Measurements from ENCODE around the gene TCP11L2. TPM values are rescaled to one million over a fixed set of nuclear protein-coding genes. Genes with fewer than 3 reads are reported as not detected.

TCP11L2 gene
- polyA plus RNA-seq, 2 donors: 10.6 to 19.4 TPM

DNA sequence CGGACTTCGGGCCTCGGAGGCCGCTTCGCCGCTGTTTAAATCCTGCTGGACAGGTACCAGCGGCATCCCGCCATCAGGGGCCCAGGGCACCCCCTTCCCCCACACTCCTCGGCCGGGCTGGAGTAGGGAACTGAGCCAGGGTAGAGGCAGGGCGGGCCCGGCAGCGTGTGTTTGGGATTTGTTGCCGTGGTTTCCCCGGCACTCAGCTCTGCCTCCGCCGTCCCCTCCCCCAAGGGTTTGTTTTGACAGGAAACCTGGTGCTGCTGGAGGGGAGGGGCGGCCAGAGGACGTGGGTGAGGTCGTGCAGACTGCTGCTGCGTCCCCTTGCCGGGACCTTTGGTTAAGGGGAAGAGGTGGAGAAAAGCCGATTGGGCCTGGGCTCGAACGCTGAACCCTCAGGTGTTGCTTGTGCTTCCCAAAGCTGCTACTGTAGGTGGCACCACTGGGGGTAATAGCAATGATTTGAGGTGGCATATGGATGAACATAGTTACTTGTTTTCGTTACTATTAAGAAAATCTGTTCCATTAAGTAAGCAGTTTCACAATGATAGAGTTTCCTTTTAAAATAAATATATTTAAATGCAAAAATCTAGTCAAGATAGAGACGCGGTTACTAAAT is 778 bp downstream of the TCP11L2 start:
- Histone ChIP-seq H3K9me3 (ENCODE audit: control insufficient read depth in 2 of 2, insufficient read depth in 1 of 2, low read depth in 1 of 2, low read length in 1 of 2) (no peaks in the 10 kb centered on the region), H3K36me3 (ENCODE audit: control insufficient read depth in 2 of 2, insufficient read depth in 2 of 2, low read length in 1 of 2) (no peaks in the 10 kb centered on the region), H3K27me3 (ENCODE audit: control insufficient read depth in 1 of 2, insufficient read depth in 2 of 2, low read length in 2 of 2) (no peaks in the 10 kb centered on the region), H3K4me1 (ENCODE audit: control insufficient read depth in 2 of 2, insufficient read depth in 2 of 2, low read length in 1 of 2) (peaks cover 0 to 12% of the 10 kb centered on the region in 2 donors), H3K27ac (ENCODE audit: low read depth in 2 of 2, low read length in 1 of 2) (peak overlapping the region; percentile 98 to 99), H3K4me3 (ENCODE audit: low read depth in 1 of 2, low read length in 2 of 2) (peak overlapping the region; percentile 99)
- WGBS, 2 donors: 2 to 3% methylated on average over 28 of the region's 28 CpGs

DNA sequence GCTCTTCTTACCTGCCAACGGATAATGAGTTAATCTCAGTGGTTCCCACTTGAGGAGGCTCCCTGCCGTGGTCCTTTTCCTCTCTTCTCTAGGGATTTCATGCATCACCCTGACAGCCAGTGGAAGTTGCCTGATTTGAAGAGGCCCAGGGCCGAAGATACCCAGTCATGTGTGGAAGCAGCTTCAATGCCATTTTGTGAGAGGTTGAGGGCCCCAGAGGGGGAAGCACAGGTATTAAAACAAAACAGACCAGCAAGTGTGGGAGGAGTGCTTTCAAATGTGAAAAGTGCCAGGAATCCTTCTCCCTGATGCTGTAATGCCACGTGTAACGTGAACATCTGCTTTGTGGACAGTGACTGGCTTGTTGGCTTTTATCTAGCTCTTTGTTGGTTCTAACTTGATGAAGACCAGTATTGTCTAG is 1.5 kb downstream of the TCP11L2 start:
- H3K27ac ChIP-seq (ENCODE audit: low read depth in 2 of 2, low read length in 1 of 2): peak overlapping the region; percentile 43 to 79
- peak overlapping the region; percentile 42 to 99 for H3K4me3 ChIP-seq (ENCODE audit: low read depth in 1 of 2, low read length in 2 of 2)
- no peaks in the 10 kb centered on the region for H3K27me3 ChIP-seq (ENCODE audit: control insufficient read depth in 1 of 2, insufficient read depth in 2 of 2, low read length in 2 of 2)
- H3K9me3 ChIP-seq (ENCODE audit: control insufficient read depth in 2 of 2, insufficient read depth in 1 of 2, low read depth in 1 of 2, low read length in 1 of 2): no peaks in the 10 kb centered on the region
- WGBS, 2 donors: 37 to 40% methylated on average over 5 of the region's 5 CpGs
- H3K36me3 ChIP-seq (ENCODE audit: control insufficient read depth in 2 of 2, insufficient read depth in 2 of 2, low read length in 1 of 2): no peaks in the 10 kb centered on the region
- H3K4me1 ChIP-seq (ENCODE audit: control insufficient read depth in 2 of 2, insufficient read depth in 2 of 2, low read length in 1 of 2): peaks cover 0 to 12% of the 10 kb centered on the region in 2 donors

DNA sequence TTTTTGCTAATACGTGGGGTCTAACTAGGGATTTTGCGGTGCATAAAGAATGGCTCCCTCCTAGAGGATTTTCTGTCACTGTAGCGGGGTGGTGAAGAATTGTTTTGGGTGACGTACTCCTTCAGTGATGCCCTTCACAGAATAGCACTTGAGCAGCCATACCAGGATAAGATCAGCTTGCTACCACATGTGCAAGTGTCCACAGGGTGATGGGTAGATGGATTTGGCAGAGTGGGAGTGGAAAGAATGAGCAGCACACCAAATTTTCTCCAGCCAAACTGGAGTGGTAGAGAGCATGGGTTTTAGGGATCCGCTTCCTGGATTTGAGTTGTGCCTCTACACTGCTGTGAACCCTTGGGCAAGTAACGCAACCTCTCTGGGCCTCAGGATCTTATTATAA is 2.3 kb downstream of the TCP11L2 start:
- WGBS, 2 donors: 92 to 94% methylated on average over 6 of the region's 6 CpGs
- H3K36me3 ChIP-seq (ENCODE audit: control insufficient read depth in 2 of 2, insufficient read depth in 2 of 2, low read length in 1 of 2): no peaks in the 10 kb centered on the region
- no peaks in the 10 kb centered on the region for H3K9me3 ChIP-seq (ENCODE audit: control insufficient read depth in 2 of 2, insufficient read depth in 1 of 2, low read depth in 1 of 2, low read length in 1 of 2)
- peaks cover 0 to 15% of the 10 kb centered on the region in 2 donors for H3K4me1 ChIP-seq (ENCODE audit: control insufficient read depth in 2 of 2, insufficient read depth in 2 of 2, low read length in 1 of 2)
- no peak overlapping the region for H3K27ac ChIP-seq (ENCODE audit: low read depth in 2 of 2, low read length in 1 of 2)
- H3K4me3 ChIP-seq (ENCODE audit: low read depth in 1 of 2, low read length in 2 of 2): peak overlapping the region in 1 of 2 donors; percentile 99
- no peaks in the 10 kb centered on the region for H3K27me3 ChIP-seq (ENCODE audit: control insufficient read depth in 1 of 2, insufficient read depth in 2 of 2, low read length in 2 of 2)

DNA sequence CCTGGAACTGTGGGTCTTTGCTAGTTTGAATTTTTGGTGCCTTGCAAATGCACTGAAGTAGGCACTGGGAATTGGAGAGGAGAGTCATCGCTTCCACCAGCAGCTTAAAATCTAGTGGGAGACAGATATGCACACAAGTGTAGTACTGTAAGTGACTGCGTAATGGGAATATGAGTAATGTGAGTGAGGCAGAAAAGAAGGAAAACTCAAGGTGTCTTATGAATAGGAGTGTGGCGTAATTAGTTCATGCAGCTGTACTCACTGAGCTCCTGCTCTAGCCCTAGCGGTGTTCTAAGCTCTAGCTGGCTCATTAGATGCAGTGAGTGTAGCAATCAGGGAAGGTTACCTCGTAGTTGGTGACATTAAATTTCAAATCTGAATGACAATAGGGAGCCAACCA is 2.8 kb downstream of the TCP11L2 start:
- no peak overlapping the region for H3K27ac ChIP-seq (ENCODE audit: low read depth in 2 of 2, low read length in 1 of 2)
- no peaks in the 10 kb centered on the region for H3K36me3 ChIP-seq (ENCODE audit: control insufficient read depth in 2 of 2, insufficient read depth in 2 of 2, low read length in 1 of 2)
- peaks cover 0 to 15% of the 10 kb centered on the region in 2 donors for H3K4me1 ChIP-seq (ENCODE audit: control insufficient read depth in 2 of 2, insufficient read depth in 2 of 2, low read length in 1 of 2)
- no peaks in the 10 kb centered on the region for H3K9me3 ChIP-seq (ENCODE audit: control insufficient read depth in 2 of 2, insufficient read depth in 1 of 2, low read depth in 1 of 2, low read length in 1 of 2)
- no peaks in the 10 kb centered on the region for H3K27me3 ChIP-seq (ENCODE audit: control insufficient read depth in 1 of 2, insufficient read depth in 2 of 2, low read length in 2 of 2)
- 74 to 78% methylated on average over 5 of the region's 5 CpGs for WGBS, 2 donors
- H3K4me3 ChIP-seq (ENCODE audit: low read depth in 1 of 2, low read length in 2 of 2): peak overlapping the region in 1 of 2 donors; percentile 99

DNA sequence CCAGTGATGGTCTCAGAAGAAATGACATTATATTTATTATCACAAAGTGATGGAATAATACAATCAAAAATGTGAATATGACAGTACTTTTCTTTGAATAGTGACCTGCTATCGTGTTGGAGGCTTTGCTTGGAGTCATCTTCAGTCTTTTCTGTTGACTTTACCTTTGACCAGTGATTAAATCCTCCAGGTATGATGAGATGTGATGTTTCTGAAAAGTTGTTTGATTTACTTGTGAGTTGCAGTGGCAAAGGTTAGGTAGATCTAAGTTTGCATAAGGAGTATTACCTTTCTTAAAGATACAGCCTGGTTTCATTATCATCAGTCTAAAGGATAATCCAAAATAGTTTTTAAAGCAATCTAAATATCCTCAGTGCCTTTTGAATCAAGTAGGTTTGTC is 4.6 kb downstream of the TCP11L2 start:
- Histone ChIP-seq H3K4me3 (ENCODE audit: low read depth in 1 of 2, low read length in 2 of 2) (no peak overlapping the region), H3K27ac (ENCODE audit: low read depth in 2 of 2, low read length in 1 of 2) (no peak overlapping the region), H3K4me1 (ENCODE audit: control insufficient read depth in 2 of 2, insufficient read depth in 2 of 2, low read length in 1 of 2) (peaks cover 0 to 12% of the 10 kb centered on the region in 2 donors), H3K27me3 (ENCODE audit: control insufficient read depth in 1 of 2, insufficient read depth in 2 of 2, low read length in 2 of 2) (no peaks in the 10 kb centered on the region), H3K9me3 (ENCODE audit: control insufficient read depth in 2 of 2, insufficient read depth in 1 of 2, low read depth in 1 of 2, low read length in 1 of 2) (no peaks in the 10 kb centered on the region), H3K36me3 (ENCODE audit: control insufficient read depth in 2 of 2, insufficient read depth in 2 of 2, low read length in 1 of 2) (no peaks in the 10 kb centered on the region)
- WGBS, 2 donors: 74 to 75% methylated on average over 1 of the region's 1 CpG

DNA sequence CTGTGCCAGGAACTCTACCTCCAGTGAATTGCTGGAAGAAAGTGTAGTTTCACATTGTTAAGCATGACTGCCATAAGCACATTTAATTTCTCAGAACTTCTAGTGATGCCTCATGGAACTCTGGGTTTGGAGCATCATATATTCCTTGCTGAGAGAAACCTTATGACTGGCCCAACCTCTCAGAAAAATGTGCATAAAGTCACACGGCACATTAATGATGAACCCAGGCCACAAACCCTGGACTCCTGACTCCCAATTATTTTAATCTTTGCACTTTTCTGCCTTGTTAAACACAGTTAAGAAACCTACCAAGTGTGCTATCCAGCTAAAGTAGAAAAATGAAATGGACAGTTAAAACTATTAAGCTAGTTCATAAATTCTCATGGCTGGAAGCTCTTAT is 5.6 kb downstream of the TCP11L2 start:
- Histone ChIP-seq H3K4me1 (ENCODE audit: control insufficient read depth in 2 of 2, insufficient read depth in 2 of 2, low read length in 1 of 2) (peaks cover 0 to 12% of the 10 kb centered on the region in 2 donors), H3K36me3 (ENCODE audit: control insufficient read depth in 2 of 2, insufficient read depth in 2 of 2, low read length in 1 of 2) (peaks cover 0 to 3% of the 10 kb centered on the region in 2 donors), H3K9me3 (ENCODE audit: control insufficient read depth in 2 of 2, insufficient read depth in 1 of 2, low read depth in 1 of 2, low read length in 1 of 2) (no peaks in the 10 kb centered on the region), H3K27ac (ENCODE audit: low read depth in 2 of 2, low read length in 1 of 2) (no peak overlapping the region), H3K27me3 (ENCODE audit: control insufficient read depth in 1 of 2, insufficient read depth in 2 of 2, low read length in 2 of 2) (no peaks in the 10 kb centered on the region), H3K4me3 (ENCODE audit: low read depth in 1 of 2, low read length in 2 of 2) (no peak overlapping the region)
- WGBS, 2 donors: 85 to 88% methylated on average over 1 of the region's 1 CpG

DNA sequence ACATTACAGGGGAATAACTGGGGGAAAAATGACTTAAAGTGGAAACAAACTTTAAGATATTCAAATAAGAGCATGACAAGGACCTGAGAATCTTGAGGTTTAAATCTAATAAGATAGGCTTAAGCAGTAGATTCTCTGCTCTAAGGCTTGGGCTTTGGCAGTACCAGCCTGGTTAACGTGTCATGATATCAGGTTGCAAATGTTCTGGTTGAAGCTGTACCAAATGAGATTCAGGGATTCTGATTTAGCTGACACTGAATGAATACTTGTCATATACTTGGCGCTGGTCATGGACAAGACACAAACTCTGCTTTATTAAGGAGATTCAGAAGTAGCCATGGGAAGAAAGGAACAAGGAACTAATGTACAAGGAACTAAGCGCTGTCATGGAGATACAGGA is 6.1 kb downstream of the TCP11L2 start:
- Histone ChIP-seq H3K9me3 (ENCODE audit: control insufficient read depth in 2 of 2, insufficient read depth in 1 of 2, low read depth in 1 of 2, low read length in 1 of 2) (no peaks in the 10 kb centered on the region), H3K4me1 (ENCODE audit: control insufficient read depth in 2 of 2, insufficient read depth in 2 of 2, low read length in 1 of 2) (peaks cover 0 to 10% of the 10 kb centered on the region in 2 donors), H3K4me3 (ENCODE audit: low read depth in 1 of 2, low read length in 2 of 2) (no peak overlapping the region), H3K36me3 (ENCODE audit: control insufficient read depth in 2 of 2, insufficient read depth in 2 of 2, low read length in 1 of 2) (peaks cover 0 to 4% of the 10 kb centered on the region in 2 donors), H3K27ac (ENCODE audit: low read depth in 2 of 2, low read length in 1 of 2) (no peak overlapping the region), H3K27me3 (ENCODE audit: control insufficient read depth in 1 of 2, insufficient read depth in 2 of 2, low read length in 2 of 2) (no peaks in the 10 kb centered on the region)
- WGBS, 2 donors: 92 to 94% methylated on average over 3 of the region's 3 CpGs

DNA sequence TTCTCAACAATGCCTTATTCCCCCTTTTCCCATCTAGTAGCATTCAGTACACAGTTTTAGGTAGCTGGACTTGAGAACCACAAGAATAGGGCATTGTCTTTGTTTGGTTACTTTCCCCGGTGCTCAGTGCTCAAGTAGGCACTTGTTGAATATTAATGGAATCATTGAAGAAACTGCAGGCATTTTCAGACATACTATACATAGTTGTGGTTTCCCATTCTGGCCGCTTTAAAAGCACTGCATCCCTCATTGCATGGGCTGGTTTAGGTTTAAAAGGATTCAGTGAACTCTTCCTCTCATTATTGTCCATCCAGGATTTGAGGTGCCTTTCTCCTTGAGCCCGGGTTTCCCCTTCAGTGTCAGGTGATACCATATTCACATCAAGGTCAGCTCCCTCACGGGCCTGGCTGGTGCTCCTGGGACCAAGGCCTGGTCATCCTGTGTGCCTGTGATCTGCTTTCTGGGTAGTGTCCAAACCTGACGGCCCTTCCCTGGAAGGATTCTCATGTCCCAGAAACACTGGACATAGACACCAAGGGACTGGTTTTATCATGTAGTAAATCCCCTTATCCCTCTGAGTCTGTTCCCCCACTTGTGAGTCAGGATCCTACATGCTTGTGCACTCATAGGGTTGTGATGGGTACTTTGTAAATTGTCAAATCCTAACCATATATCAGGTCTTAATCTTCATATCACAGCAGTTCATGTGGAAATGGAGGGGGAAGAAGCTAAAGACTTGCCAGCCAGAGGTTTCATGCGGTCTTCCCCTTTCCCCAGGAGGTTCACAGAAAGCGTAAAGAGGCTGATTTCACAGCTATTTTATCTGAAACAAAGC is 7.4 kb downstream of the TCP11L2 start:
- Histone ChIP-seq H3K27ac (ENCODE audit: low read depth in 2 of 2, low read length in 1 of 2) (no peak overlapping the region), H3K9me3 (ENCODE audit: control insufficient read depth in 2 of 2, insufficient read depth in 1 of 2, low read depth in 1 of 2, low read length in 1 of 2) (no peaks in the 10 kb centered on the region), H3K27me3 (ENCODE audit: control insufficient read depth in 1 of 2, insufficient read depth in 2 of 2, low read length in 2 of 2) (no peaks in the 10 kb centered on the region), H3K36me3 (ENCODE audit: control insufficient read depth in 2 of 2, insufficient read depth in 2 of 2, low read length in 1 of 2) (peaks cover 0 to 4% of the 10 kb centered on the region in 2 donors), H3K4me1 (ENCODE audit: control insufficient read depth in 2 of 2, insufficient read depth in 2 of 2, low read length in 1 of 2) (peaks cover 0 to 3% of the 10 kb centered on the region in 2 donors), H3K4me3 (ENCODE audit: low read depth in 1 of 2, low read length in 2 of 2) (no peak overlapping the region)
- 71 to 74% methylated on average over 7 of the region's 7 CpGs for WGBS, 2 donors

DNA sequence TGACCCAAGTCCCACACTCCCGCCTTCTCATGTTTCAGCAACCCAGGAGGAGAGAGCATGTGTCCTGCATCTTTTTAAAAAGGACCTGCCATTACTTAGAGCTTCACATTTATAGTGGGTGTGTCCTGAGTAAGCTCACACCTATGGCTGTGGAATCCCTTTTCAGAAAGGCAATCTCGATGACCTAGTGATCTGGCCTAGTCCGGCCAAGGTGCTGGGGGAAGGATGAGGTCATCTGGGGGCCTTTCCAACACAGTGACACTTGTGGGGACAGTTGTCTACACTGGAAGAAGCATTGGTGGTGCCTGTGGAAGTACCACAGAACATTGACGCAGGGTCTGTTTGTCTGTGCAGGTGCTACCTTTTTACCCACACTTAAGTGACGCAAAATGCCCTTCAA is 8.2 kb downstream of the TCP11L2 start:
- Histone ChIP-seq H3K27ac (ENCODE audit: low read depth in 2 of 2, low read length in 1 of 2) (no peak overlapping the region), H3K9me3 (ENCODE audit: control insufficient read depth in 2 of 2, insufficient read depth in 1 of 2, low read depth in 1 of 2, low read length in 1 of 2) (no peaks in the 10 kb centered on the region), H3K27me3 (ENCODE audit: control insufficient read depth in 1 of 2, insufficient read depth in 2 of 2, low read length in 2 of 2) (no peaks in the 10 kb centered on the region), H3K36me3 (ENCODE audit: control insufficient read depth in 2 of 2, insufficient read depth in 2 of 2, low read length in 1 of 2) (peaks cover 4 to 5% of the 10 kb centered on the region in 2 donors), H3K4me1 (ENCODE audit: control insufficient read depth in 2 of 2, insufficient read depth in 2 of 2, low read length in 1 of 2) (peaks cover 0 to 3% of the 10 kb centered on the region in 2 donors), H3K4me3 (ENCODE audit: low read depth in 1 of 2, low read length in 2 of 2) (no peak overlapping the region)
- 89 to 90% methylated on average over 5 of the region's 5 CpGs for WGBS, 2 donors

All from esophagus (tissue), 2 donors.